ENCODE results near the gene DSTN.

DNA sequence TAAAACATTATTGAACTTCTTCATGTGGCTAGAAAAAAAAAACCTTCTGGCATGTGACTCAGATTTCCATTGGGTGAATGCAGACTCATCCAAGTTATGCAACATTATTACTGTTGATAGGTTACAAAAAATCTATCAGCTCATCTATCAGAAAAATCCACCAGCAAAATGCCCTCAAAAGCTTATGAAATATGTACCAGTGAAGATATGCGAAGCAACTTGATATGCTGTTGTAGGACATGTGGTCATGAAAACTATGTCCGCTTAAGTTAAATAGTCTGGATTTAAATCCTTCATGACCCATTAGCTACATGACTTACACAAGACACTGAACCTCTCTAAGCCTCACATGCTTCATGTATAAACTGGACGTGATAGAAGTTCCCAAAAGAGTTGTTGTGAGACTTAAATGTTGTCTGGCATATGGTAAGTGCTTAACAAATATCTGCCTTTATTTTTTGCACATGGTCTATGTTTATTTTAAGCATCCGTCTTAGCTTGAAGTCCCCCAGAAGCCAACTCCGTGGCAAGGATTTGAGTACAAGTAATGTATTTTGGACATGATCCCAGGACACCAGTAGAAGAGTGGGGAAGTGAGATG, 26.2 kb upstream of the DSTN start:
- TF ChIP-seq, protein P1, sequence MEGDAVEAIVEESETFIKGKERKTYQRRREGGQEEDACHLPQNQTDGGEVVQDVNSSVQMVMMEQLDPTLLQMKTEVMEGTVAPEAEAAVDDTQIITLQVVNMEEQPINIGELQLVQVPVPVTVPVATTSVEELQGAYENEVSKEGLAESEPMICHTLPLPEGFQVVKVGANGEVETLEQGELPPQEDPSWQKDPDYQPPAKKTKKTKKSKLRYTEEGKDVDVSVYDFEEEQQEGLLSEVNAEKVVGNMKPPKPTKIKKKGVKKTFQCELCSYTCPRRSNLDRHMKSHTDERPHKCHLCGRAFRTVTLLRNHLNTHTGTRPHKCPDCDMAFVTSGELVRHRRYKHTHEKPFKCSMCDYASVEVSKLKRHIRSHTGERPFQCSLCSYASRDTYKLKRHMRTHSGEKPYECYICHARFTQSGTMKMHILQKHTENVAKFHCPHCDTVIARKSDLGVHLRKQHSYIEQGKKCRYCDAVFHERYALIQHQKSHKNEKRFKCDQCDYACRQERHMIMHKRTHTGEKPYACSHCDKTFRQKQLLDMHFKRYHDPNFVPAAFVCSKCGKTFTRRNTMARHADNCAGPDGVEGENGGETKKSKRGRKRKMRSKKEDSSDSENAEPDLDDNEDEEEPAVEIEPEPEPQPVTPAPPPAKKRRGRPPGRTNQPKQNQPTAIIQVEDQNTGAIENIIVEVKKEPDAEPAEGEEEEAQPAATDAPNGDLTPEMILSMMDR (IDR thresholded peaks at IDR 0.05): no peak
- TF ChIP-seq POLR2A (IDR thresholded peaks at IDR 0.05) (no peak), POLR2AphosphoS5 (IDR thresholded peaks at IDR 0.05) (peak in 2 of 3 donors; percentile 14)

Data from breast epithelium (tissue), 3 donors.